Glutamatergic neuron (in vitro differentiated cells): ENCODE data around the gene LRP8. TPM values are rescaled to one million over a fixed set of nuclear protein-coding genes. Genes with fewer than 3 reads are reported as not detected.

Experiments
- DNase-seq: peaks from one replicate; pipeline ENCODE4 v3.0.0; 2022
- H3K27ac Mint-ChIP-seq: one replicate; pipeline ENCODE4 v1.8.0; 2020; ENCODE audit warnings: mild to moderate bottlenecking, mixed read lengths, inconsistent platforms; ENCODE audit not compliant: unreplicated experiment
- H3K27me3 Mint-ChIP-seq: one replicate; pipeline ENCODE4 v1.8.0; 2020; ENCODE audit warnings: mild to moderate bottlenecking, moderate library complexity, mixed read lengths, inconsistent platforms; ENCODE audit not compliant: unreplicated experiment
- H3K36me3 Mint-ChIP-seq: one replicate; pipeline ENCODE4 v1.8.0; 2020; ENCODE audit warnings: mild to moderate bottlenecking, mixed read lengths, inconsistent platforms; ENCODE audit not compliant: unreplicated experiment
- H3K4me1 Mint-ChIP-seq: one replicate; pipeline ENCODE4 v1.8.0; 2020; ENCODE audit warnings: mild to moderate bottlenecking, low read depth, mixed read lengths, inconsistent platforms; ENCODE audit not compliant: unreplicated experiment
- H3K4me3 Mint-ChIP-seq: one replicate; pipeline ENCODE4 v1.8.0; 2020; ENCODE audit warnings: mild to moderate bottlenecking, mixed read lengths, inconsistent platforms; ENCODE audit not compliant: unreplicated experiment
- H3K9me3 Mint-ChIP-seq: one replicate; pipeline ENCODE4 v1.8.0; 2020; ENCODE audit warnings: mild to moderate bottlenecking, moderate library complexity, mixed read lengths, inconsistent platforms; ENCODE audit not compliant: unreplicated experiment
- CTCF ChIP-seq: fragments of 200-600 bp; sonication (generic); IDR thresholded peaks from one replicate; pipeline ENCODE4 v1.5.0; 2021; ENCODE audit not compliant: partially characterized antibody, unreplicated experiment
- total RNA-seq: library from RNA; stranded (reverse); fragmentation: NEBNext Ultra II Directional; extraction: Animal tissue kit (Norgen Biotek cat#: 25700); gene quantifications from one replicate; pipeline ENCODE4 v1.2.1, GENCODE V29; 2021; ENCODE audit not compliant: unreplicated experiment

LRP8 gene
- total RNA-seq, 1 donor from 2014 or later: 57.9 TPM

- Mint-ChIP-seq H3K27ac (no peak overlapping the region), H3K4me3 (peak overlapping the region; percentile 99), H3K36me3 (peaks cover 2% of the 10 kb centered on the region), H3K9me3 (peaks cover 8% of the 10 kb centered on the region), H3K4me1 (peaks cover 13% of the 10 kb centered on the region), H3K27me3 (peaks cover 8% of the 10 kb centered on the region)
- DNase-seq: no peak
- no peak for TF ChIP-seq CTCF
Observed at GRCh38 chr1:53198241-53198651, 129.6 kb downstream of the LRP8 start.

- no peak for TF ChIP-seq CTCF
- H3K27me3 Mint-ChIP-seq: peaks cover 7% of the 10 kb centered on the region
- no peaks in the 10 kb centered on the region for H3K36me3 Mint-ChIP-seq
Observed at GRCh38 chr1:53197291-53198200, 130.3 kb downstream of the LRP8 start.

GRCh38 chr1:53196485-53197290 lies 131.2 kb downstream of the LRP8 start, which contains the start of gene CPT2:
TSS of gene CPT2 (plus strand) at chr1:53196824. CDS start at chr1:53196944, 120 bp downstream.
- Mint-ChIP-seq H3K4me1 (peaks cover 13% of the 10 kb centered on the region), H3K27me3 (peaks cover 6% of the 10 kb centered on the region), H3K9me3 (peaks cover 8% of the 10 kb centered on the region), H3K36me3 (no peaks in the 10 kb centered on the region), H3K4me3 (peak within 1 kb of the TSS; percentile 99), H3K27ac (peak within 1 kb of the TSS; percentile 72)
- peak; percentile 90 for DNase-seq
- TF ChIP-seq CTCF: no peak

More at GRCh38 chr1:53197291-53198200, 130.3 kb downstream of the LRP8 start:
- H3K27ac Mint-ChIP-seq: peak overlapping the region; percentile 72
- H3K4me3 Mint-ChIP-seq: peak overlapping the region; percentile 99
- H3K4me1 Mint-ChIP-seq: peaks cover 13% of the 10 kb centered on the region
- H3K9me3 Mint-ChIP-seq: peaks cover 8% of the 10 kb centered on the region
- DNase-seq: no peak

- Mint-ChIP-seq H3K4me3 (peak overlapping the region; percentile 87), H3K27me3 (peaks cover 6% of the 10 kb centered on the region), H3K9me3 (peaks cover 8% of the 10 kb centered on the region), H3K36me3 (no peaks in the 10 kb centered on the region), H3K27ac (peak overlapping the region; percentile 48), H3K4me1 (peaks cover 13% of the 10 kb centered on the region)
- no peak for TF ChIP-seq CTCF
- no peak for DNase-seq
Observed at GRCh38 chr1:53196017-53196484, 131.8 kb downstream of the LRP8 start.
